Astrocyte (in vitro differentiated cells and primary cell): ENCODE measurements around the gene KCNS3. TPM values are rescaled to one million over a fixed set of nuclear protein-coding genes. Genes with fewer than 3 reads are reported as not detected.

Source experiments
- DNase-seq: peaks from one replicate; pipeline ENCODE4 v3.0.0-alpha.2; 2010; ENCODE audit warnings: low read depth
- FAIRE-seq: peaks from 2 replicates; lab custom pipeline; 2011; peaks lifted over from hg19 to GRCh38; lab: Jason Lieb, UNC
- H2AFZ ChIP-seq: 2 replicates; pipeline ENCODE4 v1.6.0; 2012; ENCODE audit warnings: low read depth, low read length, inconsistent platforms
- H3K27ac ChIP-seq: 2 replicates; pipeline ENCODE4 v1.5.1; 2011; ENCODE audit warnings: low read depth, low read length, inconsistent platforms
- H3K27me3 ChIP-seq: 2 replicates; pipeline ENCODE4 v1.6.0; 2011; ENCODE audit warnings: low read length, inconsistent platforms; ENCODE audit not compliant: insufficient read depth
- H3K36me3 ChIP-seq: 2 replicates; pipeline ENCODE4 v1.5.1; 2011; ENCODE audit warnings: low read length, inconsistent platforms; ENCODE audit not compliant: insufficient read depth
- H3K4me1 ChIP-seq: 2 replicates; pipeline ENCODE4 v1.5.1; 2011; ENCODE audit warnings: low read length, inconsistent platforms; ENCODE audit not compliant: insufficient read depth
- H3K4me2 ChIP-seq: 2 replicates; pipeline ENCODE4 v1.6.0; 2012; ENCODE audit warnings: low read length, inconsistent platforms
- H3K4me3 ChIP-seq: 2 replicates; pipeline ENCODE4 v1.5.1; 2011; ENCODE audit warnings: low read depth, mild to moderate bottlenecking, low read length, inconsistent platforms; ENCODE audit not compliant: insufficient read depth
- H3K79me2 ChIP-seq: 2 replicates; pipeline ENCODE4 v1.6.0; 2012; ENCODE audit warnings: mild to moderate bottlenecking, low read length, inconsistent platforms; ENCODE audit not compliant: insufficient read depth
- H3K9ac ChIP-seq: 2 replicates; pipeline ENCODE4 v1.6.0; 2012; ENCODE audit warnings: mild to moderate bottlenecking, low read length, inconsistent platforms
- H3K9me3 ChIP-seq: 2 replicates; pipeline ENCODE4 v1.5.1; 2012; ENCODE audit warnings: low read depth, mild to moderate bottlenecking, low read length, inconsistent platforms; ENCODE audit not compliant: insufficient read depth
- H4K20me1 ChIP-seq: 2 replicates; pipeline ENCODE4 v1.6.0; 2012; ENCODE audit warnings: low read length, inconsistent platforms; ENCODE audit not compliant: insufficient read depth
- H3K27ac Mint-ChIP-seq: one replicate; pipeline ENCODE4 v1.8.0; 2021; ENCODE audit warnings: mild to moderate bottlenecking, mixed read lengths; ENCODE audit not compliant: unreplicated experiment
- H3K27me3 Mint-ChIP-seq: one replicate; pipeline ENCODE4 v1.8.0; 2021; ENCODE audit warnings: low read depth, mixed read lengths; ENCODE audit not compliant: unreplicated experiment
- H3K36me3 Mint-ChIP-seq: one replicate; pipeline ENCODE4 v1.8.0; 2021; ENCODE audit warnings: low read depth, mixed read lengths; ENCODE audit not compliant: unreplicated experiment
- H3K4me1 Mint-ChIP-seq: one replicate; pipeline ENCODE4 v1.8.0; 2021; ENCODE audit warnings: low read depth, mixed read lengths; ENCODE audit not compliant: unreplicated experiment
- H3K4me3 Mint-ChIP-seq: one replicate; pipeline ENCODE4 v1.8.0; 2021; ENCODE audit warnings: mild to moderate bottlenecking, moderate library complexity, mixed read lengths; ENCODE audit not compliant: unreplicated experiment
- H3K9me3 Mint-ChIP-seq: one replicate; pipeline ENCODE4 v1.8.0; 2021; ENCODE audit warnings: mild to moderate bottlenecking, mixed read lengths; ENCODE audit not compliant: unreplicated experiment
- EZH2 ChIP-seq: IDR thresholded peaks from 2 replicates; pipeline ENCODE4 v1.6.1; 2012; ENCODE audit warnings: mild to moderate bottlenecking, low read length, inconsistent platforms; ENCODE audit not compliant: insufficient read depth
- total RNA-seq: library from RNA; stranded (reverse); gene quantifications from 2 replicates; pipeline ENCODE4 v1.2.1, GENCODE V29; 2021
- TF ChIP-seq, protein P1 (sequence below): IDR thresholded peaks from 2 replicates; pipeline ENCODE4 v1.5.1; 2011; ENCODE audit warnings: low read depth, mild to moderate bottlenecking, inconsistent platforms, low read length, moderate library complexity; ENCODE audit not compliant: insufficient read depth

KCNS3 gene
- total RNA-seq, 1 donor from 2014 or later = 1.7 TPM

DNA sequence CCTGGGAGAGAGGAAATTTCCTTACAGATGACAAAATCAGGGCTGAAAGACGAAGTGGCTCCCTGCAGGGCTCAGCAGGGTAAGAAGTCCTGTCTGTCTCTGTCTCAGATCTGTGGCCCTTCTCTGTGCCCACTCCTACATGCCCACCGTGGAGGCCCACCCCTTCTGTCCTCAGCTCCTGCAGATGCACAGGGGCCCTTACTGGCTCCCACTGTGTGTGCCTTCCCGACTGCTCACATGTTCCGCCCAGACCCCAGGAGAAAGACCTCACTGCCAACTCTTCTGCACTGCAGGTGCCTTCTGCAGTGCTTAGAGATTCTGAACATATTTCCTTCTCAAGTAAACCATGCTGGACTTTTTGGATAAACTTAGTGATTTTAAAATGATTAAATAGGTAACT is 1.9 kb upstream of the KCNS3 start:
- H3K4me3 ChIP-seq = no peak overlapping the region
- H3K36me3 ChIP-seq = no peaks in the 10 kb centered on the region
- no peak for TF ChIP-seq EZH2
- TF ChIP-seq, protein P1, sequence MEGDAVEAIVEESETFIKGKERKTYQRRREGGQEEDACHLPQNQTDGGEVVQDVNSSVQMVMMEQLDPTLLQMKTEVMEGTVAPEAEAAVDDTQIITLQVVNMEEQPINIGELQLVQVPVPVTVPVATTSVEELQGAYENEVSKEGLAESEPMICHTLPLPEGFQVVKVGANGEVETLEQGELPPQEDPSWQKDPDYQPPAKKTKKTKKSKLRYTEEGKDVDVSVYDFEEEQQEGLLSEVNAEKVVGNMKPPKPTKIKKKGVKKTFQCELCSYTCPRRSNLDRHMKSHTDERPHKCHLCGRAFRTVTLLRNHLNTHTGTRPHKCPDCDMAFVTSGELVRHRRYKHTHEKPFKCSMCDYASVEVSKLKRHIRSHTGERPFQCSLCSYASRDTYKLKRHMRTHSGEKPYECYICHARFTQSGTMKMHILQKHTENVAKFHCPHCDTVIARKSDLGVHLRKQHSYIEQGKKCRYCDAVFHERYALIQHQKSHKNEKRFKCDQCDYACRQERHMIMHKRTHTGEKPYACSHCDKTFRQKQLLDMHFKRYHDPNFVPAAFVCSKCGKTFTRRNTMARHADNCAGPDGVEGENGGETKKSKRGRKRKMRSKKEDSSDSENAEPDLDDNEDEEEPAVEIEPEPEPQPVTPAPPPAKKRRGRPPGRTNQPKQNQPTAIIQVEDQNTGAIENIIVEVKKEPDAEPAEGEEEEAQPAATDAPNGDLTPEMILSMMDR = no peak
- no peaks in the 10 kb centered on the region for H3K9me3 ChIP-seq
- peaks cover 29% of the 10 kb centered on the region for H3K27me3 ChIP-seq
- no peaks in the 10 kb centered on the region for H4K20me1 ChIP-seq
- DNase-seq (no peak), FAIRE-seq (no peak)
- H3K9ac ChIP-seq = no peak overlapping the region
- no peak overlapping the region for H3K27ac Mint-ChIP-seq
- H3K27ac ChIP-seq = no peak overlapping the region
- H3K27me3 Mint-ChIP-seq = peaks cover 52% of the 10 kb centered on the region
- H3K36me3 Mint-ChIP-seq = no peaks in the 10 kb centered on the region
- no peak overlapping the region for H3K4me3 Mint-ChIP-seq
- no peaks in the 10 kb centered on the region for H3K4me1 Mint-ChIP-seq
- H3K79me2 ChIP-seq = no peaks in the 10 kb centered on the region
- no peak overlapping the region for H2AFZ ChIP-seq
- no peak overlapping the region for H3K4me2 ChIP-seq
- peaks cover 6% of the 10 kb centered on the region for H3K4me1 ChIP-seq
- no peaks in the 10 kb centered on the region for H3K9me3 Mint-ChIP-seq

DNA sequence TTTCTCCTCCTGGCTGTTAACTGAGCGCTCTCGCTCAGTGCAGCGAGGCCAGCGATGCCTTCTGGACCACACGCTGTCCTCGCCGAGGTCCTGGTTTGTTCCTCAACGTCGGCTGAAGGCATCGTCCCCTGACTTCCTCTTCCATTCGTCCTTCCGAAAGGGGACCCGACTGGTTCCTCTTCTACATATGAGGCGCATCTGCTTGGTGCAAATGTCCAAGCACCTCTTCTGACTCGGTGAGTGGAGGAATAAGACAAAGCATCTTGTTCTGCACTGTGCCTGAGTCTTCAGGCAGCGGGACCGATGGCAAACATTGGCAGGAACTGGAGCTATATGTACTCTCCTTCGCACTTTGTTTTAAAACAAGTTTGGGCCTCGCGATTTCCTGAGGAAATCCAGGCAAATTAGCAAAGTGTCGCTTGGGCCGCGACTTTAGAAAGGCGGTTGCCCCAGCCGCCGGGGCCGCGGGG is 621 bp upstream of the KCNS3 start:
- no peaks in the 10 kb centered on the region for H3K9me3 ChIP-seq
- H2AFZ ChIP-seq = peak overlapping the region; percentile 78
- H3K4me3 ChIP-seq = peak overlapping the region; percentile 57
- no peak for FAIRE-seq
- peaks cover 29% of the 10 kb centered on the region for H3K27me3 ChIP-seq
- H3K4me1 ChIP-seq = peaks cover 6% of the 10 kb centered on the region
- H3K9ac ChIP-seq = peak overlapping the region; percentile 0
- no peak overlapping the region for H3K27ac ChIP-seq
- Mint-ChIP-seq H3K4me1 (no peaks in the 10 kb centered on the region), H3K9me3 (no peaks in the 10 kb centered on the region), H3K27ac (no peak overlapping the region), H3K4me3 (peak overlapping the region; percentile 79), H3K36me3 (no peaks in the 10 kb centered on the region), H3K27me3 (peaks cover 52% of the 10 kb centered on the region)
- no peaks in the 10 kb centered on the region for H3K36me3 ChIP-seq
- H3K79me2 ChIP-seq = no peaks in the 10 kb centered on the region
- no peak for TF ChIP-seq EZH2
- TF ChIP-seq, protein P1 = no peak
- H4K20me1 ChIP-seq = no peaks in the 10 kb centered on the region
- H3K4me2 ChIP-seq = peak overlapping the region; percentile 96
- no peak for DNase-seq

DNA sequence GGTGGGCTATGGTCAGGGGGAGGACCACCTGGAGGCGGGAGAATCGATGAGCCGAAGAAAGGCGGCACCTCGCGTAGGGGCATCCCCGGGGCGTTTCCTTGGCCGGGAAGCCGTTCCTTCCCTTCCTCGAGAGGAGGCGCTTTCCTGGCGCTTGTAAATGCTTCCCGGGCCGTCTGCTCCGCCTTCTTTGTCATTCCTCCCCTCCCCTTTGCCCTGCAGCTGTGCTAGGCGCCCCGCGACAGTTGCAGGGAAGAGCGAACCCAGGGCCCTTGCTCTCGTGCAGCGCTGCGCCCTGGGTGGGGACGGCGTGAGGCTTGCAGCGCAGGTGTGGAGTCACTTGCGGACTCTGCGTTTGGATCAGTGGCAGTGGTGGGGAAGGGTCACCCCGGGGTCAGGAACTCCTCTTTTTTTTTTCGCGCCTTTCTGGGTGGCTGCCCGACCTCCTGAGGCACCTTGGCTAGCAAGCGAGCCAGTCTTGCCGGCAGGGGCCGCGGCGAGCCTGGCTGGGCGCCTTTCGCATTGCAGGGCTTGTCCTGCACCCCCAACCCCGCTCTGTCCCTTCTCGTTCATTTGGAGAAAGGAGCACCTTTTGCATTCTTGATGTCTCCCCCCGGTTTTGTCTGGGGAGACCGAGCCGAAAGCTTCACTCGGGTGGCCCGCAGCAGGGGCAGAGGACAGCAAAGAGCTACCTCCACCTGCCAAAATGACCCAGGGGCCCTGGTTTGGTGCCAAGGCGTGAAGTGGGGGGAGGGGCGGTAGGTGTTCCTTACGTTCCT is 858 bp downstream of the KCNS3 start:
- H3K36me3 ChIP-seq = no peaks in the 10 kb centered on the region
- Mint-ChIP-seq H3K4me1 (no peaks in the 10 kb centered on the region), H3K9me3 (no peaks in the 10 kb centered on the region), H3K27ac (no peak overlapping the region), H3K36me3 (no peaks in the 10 kb centered on the region), H3K27me3 (peaks cover 49% of the 10 kb centered on the region), H3K4me3 (peak overlapping the region; percentile 86)
- H2AFZ ChIP-seq = peak overlapping the region; percentile 96
- peak overlapping the region; percentile 96 for H3K4me2 ChIP-seq
- peak overlapping the region; percentile 66 for H3K4me3 ChIP-seq
- no peaks in the 10 kb centered on the region for H4K20me1 ChIP-seq
- H3K27me3 ChIP-seq = peaks cover 29% of the 10 kb centered on the region
- H3K9ac ChIP-seq = peak overlapping the region; percentile 65
- H3K27ac ChIP-seq = no peak overlapping the region
- FAIRE-seq (no peak), DNase-seq (peak; percentile 27)
- no peaks in the 10 kb centered on the region for H3K79me2 ChIP-seq
- peaks cover 6% of the 10 kb centered on the region for H3K4me1 ChIP-seq
- no peaks in the 10 kb centered on the region for H3K9me3 ChIP-seq
- TF ChIP-seq EZH2 = peak; percentile 55
- TF ChIP-seq, protein P1 = no peak
